GM12873 (cell line): ENCODE measurements around the gene PLCB4.

ENCODE experiments used
- TF ChIP-seq, protein P1 (sequence below): IDR thresholded peaks from 2 replicates; pipeline ENCODE4 v1.5.1; 2012; ENCODE audit warnings: low read depth, mild to moderate bottlenecking, moderate library complexity, low read length, control low read depth; ENCODE audit not compliant: insufficient read depth; ENCODE audit errors: missing control alignments

Gene PLCB4

DNA sequence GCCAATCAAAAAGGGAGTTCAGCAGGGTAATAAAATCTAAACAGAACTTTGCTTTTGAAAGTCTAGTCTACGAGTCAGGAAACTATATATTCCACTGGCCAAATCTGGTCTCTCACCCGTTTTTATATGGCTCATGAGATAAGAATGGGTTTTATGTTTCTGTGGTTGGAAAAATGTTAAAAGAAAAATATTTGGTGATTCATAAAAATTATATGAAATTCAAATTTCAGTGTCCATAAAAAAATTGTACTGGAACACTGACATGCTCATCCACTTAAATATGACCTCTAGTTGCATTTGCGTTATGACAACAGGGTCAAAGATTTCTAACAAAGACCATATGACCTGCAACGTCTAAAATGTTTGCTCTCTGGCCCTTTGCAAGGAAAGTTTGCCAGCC, 423.2 kb downstream of the PLCB4 start:
- TF ChIP-seq, protein P1, sequence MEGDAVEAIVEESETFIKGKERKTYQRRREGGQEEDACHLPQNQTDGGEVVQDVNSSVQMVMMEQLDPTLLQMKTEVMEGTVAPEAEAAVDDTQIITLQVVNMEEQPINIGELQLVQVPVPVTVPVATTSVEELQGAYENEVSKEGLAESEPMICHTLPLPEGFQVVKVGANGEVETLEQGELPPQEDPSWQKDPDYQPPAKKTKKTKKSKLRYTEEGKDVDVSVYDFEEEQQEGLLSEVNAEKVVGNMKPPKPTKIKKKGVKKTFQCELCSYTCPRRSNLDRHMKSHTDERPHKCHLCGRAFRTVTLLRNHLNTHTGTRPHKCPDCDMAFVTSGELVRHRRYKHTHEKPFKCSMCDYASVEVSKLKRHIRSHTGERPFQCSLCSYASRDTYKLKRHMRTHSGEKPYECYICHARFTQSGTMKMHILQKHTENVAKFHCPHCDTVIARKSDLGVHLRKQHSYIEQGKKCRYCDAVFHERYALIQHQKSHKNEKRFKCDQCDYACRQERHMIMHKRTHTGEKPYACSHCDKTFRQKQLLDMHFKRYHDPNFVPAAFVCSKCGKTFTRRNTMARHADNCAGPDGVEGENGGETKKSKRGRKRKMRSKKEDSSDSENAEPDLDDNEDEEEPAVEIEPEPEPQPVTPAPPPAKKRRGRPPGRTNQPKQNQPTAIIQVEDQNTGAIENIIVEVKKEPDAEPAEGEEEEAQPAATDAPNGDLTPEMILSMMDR: no peak

DNA sequence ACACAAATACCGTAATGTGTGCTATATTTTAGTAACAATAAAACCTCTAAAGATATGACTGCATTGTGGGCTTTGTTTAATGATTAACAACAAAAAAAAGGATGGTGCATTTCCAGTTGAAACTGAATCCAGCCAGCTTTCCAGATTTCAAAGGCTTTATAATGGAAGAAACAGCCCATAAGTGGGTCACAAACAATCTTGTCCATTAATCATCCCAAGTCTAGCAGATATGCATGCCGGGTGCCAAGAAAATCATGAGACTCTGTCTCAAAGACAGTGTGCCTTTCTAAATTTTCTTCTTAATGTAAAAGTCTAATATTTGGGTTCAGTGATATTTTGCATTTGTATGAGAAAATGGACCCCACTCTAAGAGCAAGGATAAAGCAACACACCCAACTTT, 424.9 kb downstream of the PLCB4 start:
- TF ChIP-seq, protein P1: no peak

DNA sequence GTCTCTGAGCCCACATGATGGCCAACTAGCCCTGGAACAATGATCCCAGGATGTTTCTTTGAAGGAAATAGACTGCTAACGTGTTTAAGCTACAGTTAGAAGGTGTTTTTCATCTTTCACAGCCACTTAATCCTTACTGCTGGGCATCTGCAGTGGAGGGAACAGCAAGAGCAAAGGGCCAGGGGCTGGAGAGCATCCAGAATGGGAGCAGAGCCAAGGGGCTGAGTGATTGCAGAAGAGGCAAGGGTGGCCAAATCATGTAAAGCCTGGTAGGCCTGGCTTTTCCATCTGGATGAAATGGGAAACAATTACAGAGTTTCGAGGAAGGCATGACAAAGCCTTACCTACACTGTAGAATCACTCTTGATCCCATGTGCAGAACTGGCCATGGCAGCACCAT, 426.8 kb downstream of the PLCB4 start:
- TF ChIP-seq, protein P1: no peak

GRCh38 chr20:9496155-9496554, 427.3 kb downstream of the PLCB4 start:
- TF ChIP-seq, protein P1: no peak

GRCh38 chr20:9498322-9498721, 429.4 kb downstream of the PLCB4 start:
- TF ChIP-seq, protein P1: no peak

- TF ChIP-seq, protein P1: no peak
These were observed 430.4 kb downstream of the PLCB4 start for GRCh38 chr20:9499126-9499899.

- TF ChIP-seq, protein P1: no peak
These were observed 431.2 kb downstream of the PLCB4 start for GRCh38 chr20:9500121-9500520.
